Raji (cell line): ENCODE measurements around the gene C14orf180.

Source experiments
- POLR2A ChIP-seq: IDR thresholded peaks from 2 replicates; pipeline ENCODE4 v1.6.1; 2011; ENCODE audit warnings: low read depth, low read length, control low read depth; ENCODE audit not compliant: insufficient read depth

Gene C14orf180

GRCh38 chr14:104591506-104592291 lies 12.1 kb downstream of the C14orf180 start:
- TF ChIP-seq POLR2A, result no peak

GRCh38 chr14:104592292-104592672 lies 12.7 kb downstream of the C14orf180 start:
- TF ChIP-seq POLR2A, result no peak

- no peak for TF ChIP-seq POLR2A
Observed at GRCh38 chr14:104592785-104593184, 13.2 kb downstream of the C14orf180 start.

- TF ChIP-seq POLR2A, result no peak
Observed at GRCh38 chr14:104593241-104593701, 13.7 kb downstream of the C14orf180 start.

- no peak for TF ChIP-seq POLR2A
Observed at GRCh38 chr14:104593710-104594136, 14.2 kb downstream of the C14orf180 start.

GRCh38 chr14:104594310-104595046 lies 14.9 kb downstream of the C14orf180 start:
- no peak for TF ChIP-seq POLR2A

- no peak for TF ChIP-seq POLR2A
Observed at GRCh38 chr14:104595116-104595675, 15.6 kb downstream of the C14orf180 start.

- no peak for TF ChIP-seq POLR2A
Observed at GRCh38 chr14:104595911-104596450, 16.4 kb downstream of the C14orf180 start.

- no peak for TF ChIP-seq POLR2A
Observed at GRCh38 chr14:104596451-104596918, 16.9 kb downstream of the C14orf180 start.

GRCh38 chr14:104596927-104597351 lies 17.4 kb downstream of the C14orf180 start:
- TF ChIP-seq POLR2A, result no peak

- TF ChIP-seq POLR2A, result no peak
Observed at GRCh38 chr14:104597576-104597975, 18.0 kb downstream of the C14orf180 start.

GRCh38 chr14:104598039-104598909 lies 18.7 kb downstream of the C14orf180 start:
- TF ChIP-seq POLR2A, result no peak

GRCh38 chr14:104598910-104599273 lies 19.3 kb downstream of the C14orf180 start:
- no peak for TF ChIP-seq POLR2A

- no peak for TF ChIP-seq POLR2A
Observed at GRCh38 chr14:104599446-104599845, 19.9 kb downstream of the C14orf180 start.
